Thymus (tissue), 11 donors: ENCODE results near the gene FAM124A. TPM values are rescaled to one million over a fixed set of nuclear protein-coding genes. Genes with fewer than 3 reads are reported as not detected.
A peak's percentile ranks its signal among the peaks of the same experiment; 100 is the strongest.

Experiments
- DNase-seq, 9 donors: peaks; one replicate each; pipeline ENCODE4 v3.0.0-alpha.2; 2013; ENCODE audit warnings: low spot score in 9 of 9, low read depth in 6 of 9, missing footprints in 1 of 9
- H3K27ac ChIP-seq, 2 donors: one replicate each; pipeline ENCODE4 v1.5.1; 2013; ENCODE audit warnings: control low read depth in 1 of 2, low read depth in 1 of 2, low read length in 1 of 2, mild to moderate bottlenecking in 1 of 2, moderate library complexity in 1 of 2
- H3K27me3 ChIP-seq, 2 donors: one replicate each; pipeline ENCODE4 v1.5.1; 2013; ENCODE audit warnings: low read length in 1 of 2; ENCODE audit not compliant: control insufficient read depth in 2 of 2, insufficient read depth in 1 of 2
- H3K36me3 ChIP-seq, 2 donors: one replicate each; pipeline ENCODE4 v1.5.1; 2013; ENCODE audit warnings: low read length in 1 of 2, mild to moderate bottlenecking in 1 of 2, moderate library complexity in 1 of 2; ENCODE audit not compliant: control insufficient read depth in 2 of 2, insufficient read depth in 2 of 2
- H3K4me1 ChIP-seq, 2 donors: one replicate each; pipeline ENCODE4 v1.5.1; 2013; ENCODE audit warnings: low read length in 2 of 2; ENCODE audit not compliant: control insufficient read depth in 2 of 2, insufficient read depth in 2 of 2
- H3K4me3 ChIP-seq, 2 donors: one replicate each; pipeline ENCODE4 v1.5.1; 2013; ENCODE audit warnings: low read length in 2 of 2, control low read depth in 1 of 2, mild to moderate bottlenecking in 1 of 2
- H3K9me3 ChIP-seq, 2 donors: one replicate each; pipeline ENCODE4 v1.5.1; 2013; ENCODE audit warnings: low read length in 1 of 2, mild to moderate bottlenecking in 1 of 2; ENCODE audit not compliant: control insufficient read depth in 2 of 2, insufficient read depth in 1 of 2
- WGBS: extraction: QIAGEN DNeasy Blood & Tissue Kit; methylation state at CpG from one replicate; pipeline ENCODE4 v1.1.7; 2013; 5-methylcytosine and 5-hydroxymethylcytosine counted together
- polyA plus RNA-seq: library from polyadenylated mRNA; stranded (reverse); fragments of 200-250 nt; gene quantifications from one replicate; pipeline ENCODE4 v1.2.3, GENCODE V29; 2013
- total RNA-seq: library from RNA; stranded (reverse); fragments of 120-200 nt; gene quantifications from one replicate; pipeline ENCODE4 v1.2.4, GENCODE V29; 2013
- donor health status: healthy.

Gene FAM124A
- total and polyA plus RNA-seq, 2 donors = 3.0 to 5.2 TPM

- Histone ChIP-seq H3K27ac (no peak overlapping the region), H3K27me3 (peaks cover 20 to 75% of the 10 kb centered on the region in 2 donors), H3K9me3 (peaks cover 1 to 5% of the 10 kb centered on the region in 2 donors), H3K4me3 (no peak overlapping the region), H3K36me3 (no peaks in the 10 kb centered on the region), H3K4me1 (peaks cover 0 to 14% of the 10 kb centered on the region in 2 donors)
- 88% methylated on average over 13 of the region's 13 CpGs for WGBS
- DNase-seq = no peak
These were observed 1.5 kb downstream of the FAM124A start for GRCh38 chr13:51223560-51224270.

- Histone ChIP-seq H3K4me1 (peaks cover 0 to 14% of the 10 kb centered on the region in 2 donors), H3K9me3 (peaks cover 1 to 5% of the 10 kb centered on the region in 2 donors), H3K36me3 (no peaks in the 10 kb centered on the region), H3K27ac (no peak overlapping the region), H3K4me3 (no peak overlapping the region), H3K27me3 (peaks cover 20 to 78% of the 10 kb centered on the region in 2 donors)
- no peak for DNase-seq
These were observed 2.8 kb downstream of the FAM124A start for GRCh38 chr13:51225029-51225428.

- H3K36me3 ChIP-seq = no peaks in the 10 kb centered on the region
- H3K9me3 ChIP-seq = peaks cover 0 to 5% of the 10 kb centered on the region in 2 donors
- H3K27me3 ChIP-seq = peaks cover 4 to 71% of the 10 kb centered on the region in 2 donors
- H3K4me3 ChIP-seq = no peak overlapping the region
- peaks cover 0 to 5% of the 10 kb centered on the region in 2 donors for H3K4me1 ChIP-seq
- no peak overlapping the region for H3K27ac ChIP-seq
- no peak for DNase-seq
- WGBS = 95% methylated on average over 1 of the region's 1 CpG
These were observed 5.2 kb downstream of the FAM124A start for GRCh38 chr13:51227404-51227803.

- Histone ChIP-seq H3K27me3 (peaks cover 0 to 57% of the 10 kb centered on the region in 2 donors), H3K27ac (no peak overlapping the region), H3K4me3 (no peak overlapping the region), H3K4me1 (no peaks in the 10 kb centered on the region), H3K36me3 (no peaks in the 10 kb centered on the region), H3K9me3 (no peaks in the 10 kb centered on the region)
- whole genome bisulfite sequencing = 94% methylated on average over 12 of the region's 12 CpGs
- no peak for DNase-seq
These were observed 7.0 kb downstream of the FAM124A start for GRCh38 chr13:51229101-51229719.

GRCh38 chr13:51229731-51230130, 7.5 kb downstream of the FAM124A start:
- Histone ChIP-seq H3K36me3 (no peaks in the 10 kb centered on the region), H3K4me3 (no peak overlapping the region), H3K9me3 (no peaks in the 10 kb centered on the region), H3K27ac (no peak overlapping the region), H3K4me1 (no peaks in the 10 kb centered on the region), H3K27me3 (peaks cover 0 to 51% of the 10 kb centered on the region in 2 donors)
- DNase-seq = no peak
- WGBS = 93% methylated on average over 2 of the region's 2 CpGs

GRCh38 chr13:51230477-51231105, 8.4 kb downstream of the FAM124A start:
- no peak overlapping the region for H3K4me3 ChIP-seq
- peak overlapping the region; percentile 2 to 55 for H3K27ac ChIP-seq
- H3K27me3 ChIP-seq = peaks cover 0 to 43% of the 10 kb centered on the region in 2 donors
- no peaks in the 10 kb centered on the region for H3K9me3 ChIP-seq
- H3K36me3 ChIP-seq = no peaks in the 10 kb centered on the region
- WGBS = 51% methylated on average over 8 of the region's 8 CpGs
- peak in 1 of 9 donors; percentile 18 for DNase-seq
- H3K4me1 ChIP-seq = peaks cover 0 to under 1% of the 10 kb centered on the region in 2 donors

GRCh38 chr13:51231456-51231855, 9.3 kb downstream of the FAM124A start:
- Histone ChIP-seq H3K27me3 (peaks cover 0 to 35% of the 10 kb centered on the region in 2 donors), H3K36me3 (no peaks in the 10 kb centered on the region), H3K4me1 (peaks cover 0 to 5% of the 10 kb centered on the region in 2 donors), H3K9me3 (no peaks in the 10 kb centered on the region), H3K27ac (no peak overlapping the region), H3K4me3 (no peak overlapping the region)
- WGBS = 98% methylated on average over 2 of the region's 2 CpGs
- DNase-seq = no peak

GRCh38 chr13:51232328-51232727, 10.1 kb downstream of the FAM124A start:
- H3K4me1 ChIP-seq = peaks cover 0 to 5% of the 10 kb centered on the region in 2 donors
- H3K36me3 ChIP-seq = no peaks in the 10 kb centered on the region
- no peak overlapping the region for H3K27ac ChIP-seq
- no peak for DNase-seq
- H3K9me3 ChIP-seq = no peaks in the 10 kb centered on the region
- H3K4me3 ChIP-seq = no peak overlapping the region
- peaks cover 0 to 28% of the 10 kb centered on the region in 2 donors for H3K27me3 ChIP-seq
